CD4-positive, alpha-beta T cell treated with Interleukin-4 for 4 hours (primary cell): ENCODE data around the gene CELA3B.
A peak's percentile ranks its signal among the peaks of the same experiment; 100 is the strongest.
"Not testable (repeated sequence)": the region's sequence is repeated elsewhere in the genome, so short reads cannot be mapped to it uniquely, and the experiment has no call there.

Source experiments
- DNase-seq: peaks from one replicate; pipeline ENCODE4 v3.0.0-alpha.2; 2020

CELA3B gene

DNA sequence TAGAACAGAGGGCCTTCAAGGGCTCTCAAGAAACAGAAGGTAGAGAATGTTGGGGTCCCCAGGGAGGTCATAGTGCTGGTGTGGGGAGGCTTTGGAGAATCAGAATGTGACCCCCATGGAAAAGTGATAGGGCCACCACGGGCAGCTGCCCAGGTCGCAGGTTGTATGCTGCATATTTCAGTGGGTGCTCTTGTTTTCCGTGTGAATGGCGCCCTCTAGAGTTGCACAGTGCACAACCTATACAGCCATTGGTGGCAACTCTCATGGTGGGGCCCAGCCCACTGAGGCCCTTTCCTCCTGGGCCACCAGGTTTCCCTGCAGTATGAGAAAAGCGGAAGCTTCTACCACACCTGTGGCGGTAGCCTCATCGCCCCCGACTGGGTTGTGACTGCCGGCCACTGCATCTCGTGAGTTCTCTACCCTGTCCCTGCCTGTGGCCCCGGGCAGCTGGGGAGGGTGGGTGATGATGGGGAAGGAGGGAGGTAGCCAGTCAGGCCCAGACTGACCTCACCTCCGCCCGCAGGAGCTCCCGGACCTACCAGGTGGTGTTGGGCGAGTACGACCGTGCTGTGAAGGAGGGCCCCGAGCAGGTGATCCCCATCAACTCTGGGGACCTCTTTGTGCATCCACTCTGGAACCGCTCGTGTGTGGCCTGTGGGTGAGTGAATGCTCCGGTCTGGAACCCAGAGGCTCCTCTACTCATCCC, 3.8 kb downstream of the CELA3B start:
- DNase-seq, result not testable (repeated sequence)

- DNase-seq, result not testable (repeated sequence)
Measured at GRCh38 chr1:21981253-21981652, 4.4 kb downstream of the CELA3B start.

GRCh38 chr1:21982122-21982521, 5.3 kb downstream of the CELA3B start:
- not testable (repeated sequence) for DNase-seq

DNA sequence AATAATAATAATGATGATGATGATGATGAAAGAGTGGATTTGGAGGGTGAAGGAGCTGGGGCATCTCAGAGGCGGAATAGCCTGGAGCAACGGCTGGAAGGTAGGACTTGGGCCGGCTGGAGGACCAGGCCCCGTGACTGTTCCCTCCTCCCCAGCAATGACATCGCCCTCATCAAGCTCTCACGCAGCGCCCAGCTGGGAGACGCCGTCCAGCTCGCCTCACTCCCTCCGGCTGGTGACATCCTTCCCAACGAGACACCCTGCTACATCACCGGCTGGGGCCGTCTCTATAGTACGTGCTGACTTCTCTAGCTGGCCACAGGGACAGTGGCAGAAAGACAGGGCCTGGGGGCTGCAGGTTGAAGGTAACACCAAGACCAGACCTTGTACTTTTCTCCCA, 6.7 kb downstream of the CELA3B start:
- DNase-seq, result not testable (repeated sequence)

- DNase-seq, result not testable (repeated sequence)
Measured at GRCh38 chr1:21985893-21986292, 9.1 kb downstream of the CELA3B start.

- not testable (repeated sequence) for DNase-seq
Measured at GRCh38 chr1:21986386-21986785, 9.6 kb downstream of the CELA3B start.

- not testable (repeated sequence) for DNase-seq
Measured at GRCh38 chr1:21989672-21990393, 13.0 kb downstream of the CELA3B start.

- DNase-seq, result not testable (repeated sequence)
Measured at GRCh38 chr1:21992186-21992585, 15.4 kb downstream of the CELA3B start.

GRCh38 chr1:21994716-21995115, 17.9 kb downstream of the CELA3B start:
- DNase-seq, result not testable (repeated sequence)

DNA sequence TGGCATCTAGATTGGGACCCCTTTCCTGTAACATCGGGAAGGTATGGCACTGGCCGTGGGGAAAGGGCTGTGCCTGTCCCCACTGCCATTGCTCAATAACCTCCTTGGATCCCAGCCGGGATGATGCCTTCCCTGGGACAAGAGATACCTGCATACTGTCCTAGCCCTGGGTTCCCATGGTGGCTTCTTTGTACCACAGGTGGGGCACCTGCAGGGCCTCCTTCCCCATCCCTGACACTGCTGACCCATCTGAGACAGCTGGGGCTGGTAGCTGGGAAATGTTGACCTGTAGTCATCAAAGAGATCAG, 19.8 kb downstream of the CELA3B start:
- not testable (repeated sequence) for DNase-seq

GRCh38 chr1:21997891-21998623, 21.2 kb downstream of the CELA3B start:
- DNase-seq, result not testable (repeated sequence)

DNA sequence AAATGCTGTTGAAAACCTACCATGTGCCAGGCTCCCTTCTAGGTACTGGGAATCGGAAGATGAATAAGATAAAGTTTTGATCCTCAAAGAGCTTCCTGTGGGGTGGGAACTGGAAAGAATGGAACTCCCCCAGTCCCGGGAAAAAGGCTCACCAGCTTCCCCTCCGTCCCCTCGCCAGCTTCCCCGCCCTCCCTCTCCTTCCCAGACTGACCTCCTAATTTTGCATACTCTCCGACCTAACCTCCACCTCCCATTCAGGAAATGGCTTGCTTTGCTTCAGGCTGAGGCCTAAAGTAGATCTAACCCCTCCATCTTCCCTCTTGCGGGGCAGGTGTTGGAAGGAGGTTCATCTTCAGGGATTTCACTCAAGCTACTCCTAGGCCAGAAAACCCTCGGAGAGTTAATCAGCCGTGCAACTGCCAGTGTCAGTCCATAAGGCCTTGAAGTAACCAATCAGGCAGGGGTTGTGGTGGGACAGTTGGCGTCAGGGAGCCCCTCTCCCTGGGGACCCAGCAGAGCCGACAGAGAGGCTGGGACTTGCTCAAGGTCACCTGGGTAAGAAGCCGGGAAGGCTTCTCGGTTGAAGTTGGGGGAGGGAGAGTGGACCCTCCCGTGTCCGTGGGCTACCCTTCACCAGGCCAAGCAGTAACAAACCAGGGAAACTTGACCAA, 21.9 kb downstream of the CELA3B start:
- not testable (repeated sequence) for DNase-seq

GRCh38 chr1:21999645-22000044, 22.8 kb downstream of the CELA3B start:
- not testable (repeated sequence) for DNase-seq

- DNase-seq, result no peak
Measured at GRCh38 chr1:22001409-22001808, 24.6 kb downstream of the CELA3B start, which contains the start of gene CELA3A. TSS of gene CELA3A (plus strand) at chr1:22001657. CDS start at chr1:22001675, 18 bp downstream.

DNA sequence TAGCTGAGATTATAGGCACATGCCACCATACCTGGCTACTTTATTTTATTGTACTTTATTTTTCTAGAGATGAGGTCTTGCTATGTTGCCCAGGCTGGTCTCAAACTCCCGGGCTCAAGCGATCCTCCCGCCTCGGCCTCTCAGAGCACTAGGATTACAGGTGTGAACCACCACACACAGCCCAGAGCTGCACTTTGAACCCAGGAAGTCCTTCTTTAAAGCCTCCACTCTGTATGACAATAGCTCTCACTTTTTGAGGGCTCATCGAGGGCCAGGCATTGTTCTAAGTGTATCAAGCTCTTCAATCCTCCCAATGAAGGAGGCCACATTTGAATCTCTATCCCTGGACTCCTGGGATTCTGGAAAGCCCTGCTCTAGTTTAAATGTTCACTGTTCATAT, 25.6 kb downstream of the CELA3B start:
- not testable (repeated sequence) for DNase-seq

- not testable (repeated sequence) for DNase-seq
Measured at GRCh38 chr1:22002875-22003274, 26.1 kb downstream of the CELA3B start.

GRCh38 chr1:22003959-22004358, 27.1 kb downstream of the CELA3B start:
- not testable (repeated sequence) for DNase-seq

DNA sequence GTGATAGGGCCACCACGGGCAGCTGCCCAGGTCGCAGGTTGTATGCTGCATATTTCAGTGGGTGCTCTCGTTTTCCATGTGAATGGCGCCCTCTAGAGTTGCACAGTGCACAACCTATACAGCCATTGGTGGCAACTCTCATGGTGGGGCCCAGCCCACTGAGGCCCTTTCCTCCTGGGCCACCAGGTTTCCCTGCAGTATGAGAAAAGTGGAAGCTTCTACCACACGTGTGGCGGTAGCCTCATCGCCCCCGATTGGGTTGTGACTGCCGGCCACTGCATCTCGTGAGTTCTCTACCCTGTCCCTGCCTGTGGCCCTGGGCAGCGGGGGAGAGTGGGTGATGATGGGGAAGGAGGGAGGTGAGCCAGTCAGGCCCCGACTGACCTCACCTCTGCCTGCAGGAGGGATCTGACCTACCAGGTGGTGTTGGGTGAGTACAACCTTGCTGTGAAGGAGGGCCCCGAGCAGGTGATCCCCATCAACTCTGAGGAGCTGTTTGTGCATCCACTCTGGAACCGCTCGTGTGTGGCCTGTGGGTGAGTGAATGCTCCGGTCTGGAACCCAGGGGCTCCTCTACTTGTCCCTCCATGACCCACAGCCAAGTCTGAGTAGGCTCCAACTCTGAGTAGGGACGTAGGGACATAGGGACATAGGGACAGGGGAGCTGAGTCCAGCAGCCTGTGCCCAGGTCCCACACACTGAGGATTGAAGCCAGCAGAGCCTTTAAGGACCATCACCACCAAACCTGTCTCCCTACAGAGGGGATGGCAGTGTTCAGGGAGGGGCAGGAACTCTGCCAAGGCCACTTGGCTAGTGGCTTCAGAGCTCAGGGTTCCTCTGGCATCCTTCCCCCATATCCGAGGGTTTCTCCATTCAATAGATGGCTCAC, 28.7 kb downstream of the CELA3B start:
- DNase-seq, result peak; percentile 24

- DNase-seq, result not testable (repeated sequence)
Measured at GRCh38 chr1:22006736-22007135, 29.9 kb downstream of the CELA3B start.

DNA sequence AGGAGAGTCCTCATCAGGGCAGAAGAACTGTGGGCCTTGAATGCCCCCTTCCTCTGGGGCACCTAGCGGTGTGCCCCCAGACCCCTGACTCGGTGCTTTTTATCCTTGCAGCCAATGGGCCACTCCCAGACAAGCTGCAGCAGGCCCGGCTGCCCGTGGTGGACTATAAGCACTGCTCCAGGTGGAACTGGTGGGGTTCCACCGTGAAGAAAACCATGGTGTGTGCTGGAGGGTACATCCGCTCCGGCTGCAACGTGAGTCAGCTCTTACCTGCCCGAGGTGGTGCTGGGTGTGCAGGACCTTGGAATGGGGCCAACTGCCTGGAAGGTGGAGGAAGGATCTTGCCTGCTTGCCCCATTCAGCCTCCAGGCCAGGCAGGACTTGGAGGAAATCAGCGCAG, 30.4 kb downstream of the CELA3B start:
- DNase-seq, result not testable (repeated sequence)

DNA sequence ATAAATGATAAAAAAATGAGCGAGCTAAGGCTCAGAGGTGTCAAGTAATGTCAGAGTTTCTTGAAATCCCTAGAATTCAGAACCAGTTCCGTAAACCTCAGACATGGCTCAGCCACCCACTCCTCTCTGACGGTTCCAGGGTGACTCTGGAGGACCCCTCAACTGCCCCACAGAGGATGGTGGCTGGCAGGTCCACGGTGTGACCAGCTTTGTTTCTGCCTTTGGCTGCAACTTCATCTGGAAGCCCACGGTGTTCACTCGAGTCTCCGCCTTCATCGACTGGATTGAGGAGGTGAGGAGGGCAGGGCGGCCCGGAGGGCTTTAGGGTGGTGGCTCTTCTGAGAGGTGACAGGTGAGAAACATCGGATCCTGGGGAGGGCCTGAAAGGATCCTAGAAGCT, 32.7 kb downstream of the CELA3B start:
- DNase-seq, result not testable (repeated sequence)

GRCh38 chr1:22012752-22013151, 35.9 kb downstream of the CELA3B start:
- not testable (repeated sequence) for DNase-seq
